GM06990 (cell line): ENCODE data around the gene CSF2.

Source experiments
- DNase-seq: peaks from one replicate; pipeline ENCODE4 v3.0.0-alpha.2; 2011; ENCODE audit not compliant: insufficient read length; ENCODE audit errors: extremely low read depth
- H3K27me3 ChIP-seq: replicated peaks from 2 replicates; pipeline ENCODE4 v1.6.0; 2011; ENCODE audit warnings: low read length; ENCODE audit not compliant: control insufficient read depth, insufficient read depth
- H3K36me3 ChIP-seq: 2 replicates; pipeline ENCODE4 v1.5.1; 2011; ENCODE audit warnings: low read length; ENCODE audit not compliant: control insufficient read depth, insufficient read depth
- H3K4me3 ChIP-seq: replicated peaks from 2 replicates; pipeline ENCODE4 v1.5.1; 2011; ENCODE audit warnings: low read depth, mild to moderate bottlenecking, control low read depth, low read length
- CTCF ChIP-seq: IDR thresholded peaks from 2 replicates; pipeline ENCODE4 v1.5.1; 2011; ENCODE audit warnings: low read length, control low read depth, mild to moderate bottlenecking, inconsistent platforms; ENCODE audit not compliant: insufficient read depth, poor library complexity, severe bottlenecking

Gene CSF2

GRCh38 chr5:132059043-132059695 is 14.4 kb upstream of the CSF2 start:
- no peak for TF ChIP-seq CTCF
- Histone ChIP-seq H3K27me3 (no peaks in the 10 kb centered on the region), H3K4me3 (no peak overlapping the region), H3K36me3 (no peaks in the 10 kb centered on the region)
- DNase-seq, result no peak

- Histone ChIP-seq H3K36me3 (no peaks in the 10 kb centered on the region), H3K4me3 (no peak overlapping the region), H3K27me3 (no peaks in the 10 kb centered on the region)
- no peak for DNase-seq
- TF ChIP-seq CTCF, result no peak
Observed at GRCh38 chr5:132059696-132060500, 13.7 kb upstream of the CSF2 start.

GRCh38 chr5:132060501-132061161 is 13.0 kb upstream of the CSF2 start, which contains the start of gene IL3:
TSS of gene IL3 (plus strand) at chr5:132060655. CDS start at chr5:132060707, 52 bp downstream.
- no peak for TF ChIP-seq CTCF
- Histone ChIP-seq H3K36me3 (no peaks in the 10 kb centered on the region), H3K27me3 (no peaks in the 10 kb centered on the region), H3K4me3 (no peak within 1 kb of the TSS)
- no peak for DNase-seq

- Histone ChIP-seq H3K4me3 (no peak overlapping the region), H3K27me3 (no peaks in the 10 kb centered on the region; the same call in 1 of the 2 replicates), H3K36me3 (no peaks in the 10 kb centered on the region)
- peak; percentile 47 for DNase-seq
- peak; percentile 98 for TF ChIP-seq CTCF
Observed at GRCh38 chr5:132063090-132063911, 10.3 kb upstream of the CSF2 start.

GRCh38 chr5:132064140-132064539 is 9.4 kb upstream of the CSF2 start:
- no peak overlapping the region for H3K4me3 ChIP-seq
- no peak for DNase-seq
- no peaks in the 10 kb centered on the region for H3K36me3 ChIP-seq
- no peak for TF ChIP-seq CTCF
- H3K27me3 ChIP-seq, result no peaks in the 10 kb centered on the region; the same call in 1 of the 2 replicates
